Measurements from ENCODE around the gene NUDT11.

DNA sequence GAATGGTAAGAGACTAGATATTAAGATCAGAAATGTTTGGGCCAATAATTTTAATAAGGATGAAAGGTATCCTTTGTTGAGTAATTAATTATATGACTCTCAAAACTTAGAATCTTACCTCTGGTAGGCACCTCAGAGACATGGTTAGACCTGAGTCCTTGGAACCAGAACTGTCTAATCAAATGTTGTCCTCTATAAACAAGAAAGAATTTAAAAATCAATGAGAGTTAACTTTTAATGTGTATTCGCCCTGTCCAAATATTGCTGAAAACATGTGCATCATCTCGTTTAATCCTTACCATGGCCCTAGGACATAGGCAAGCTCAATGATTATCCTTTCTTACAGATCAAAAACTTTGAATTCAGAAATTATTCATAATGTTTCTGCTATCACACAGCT lies 24.0 kb upstream of the NUDT11 start:
- TF ChIP-seq TAF1 (IDR thresholded peaks at IDR 0.05; ENCODE audit: control insufficient read depth, extremely low read depth, insufficient read depth, low read length, severe bottlenecking): no peak
- TF ChIP-seq, protein P1, sequence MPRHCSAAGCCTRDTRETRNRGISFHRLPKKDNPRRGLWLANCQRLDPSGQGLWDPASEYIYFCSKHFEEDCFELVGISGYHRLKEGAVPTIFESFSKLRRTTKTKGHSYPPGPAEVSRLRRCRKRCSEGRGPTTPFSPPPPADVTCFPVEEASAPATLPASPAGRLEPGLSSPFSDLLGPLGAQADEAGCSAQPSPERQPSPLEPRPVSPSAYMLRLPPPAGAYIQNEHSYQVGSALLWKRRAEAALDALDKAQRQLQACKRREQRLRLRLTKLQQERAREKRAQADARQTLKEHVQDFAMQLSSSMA (CRISPR knock-in tag; IDR thresholded peaks at IDR 0.05): no peak
- TF ChIP-seq, protein P2, sequence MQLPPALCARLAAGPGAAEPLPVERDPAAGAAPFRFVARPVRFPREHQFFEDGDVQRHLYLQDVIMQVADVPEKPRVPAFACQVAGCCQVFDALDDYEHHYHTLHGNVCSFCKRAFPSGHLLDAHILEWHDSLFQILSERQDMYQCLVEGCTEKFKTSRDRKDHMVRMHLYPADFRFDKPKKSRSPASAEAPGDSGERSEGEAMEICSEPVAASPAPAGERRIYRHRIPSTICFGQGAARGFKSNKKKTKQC (CRISPR knock-in tag; IDR thresholded peaks at IDR 0.05): no peak
- no peak for TF ChIP-seq MED1 (CRISPR knock-in tag; IDR thresholded peaks at IDR 0.05; ENCODE audit: borderline replicate concordance)
- TF ChIP-seq RAD51 (IDR thresholded peaks at IDR 0.05; ENCODE audit: borderline replicate concordance, low read depth): no peak
- no peak for TF ChIP-seq HDAC3 (IDR thresholded peaks at IDR 0.05; ENCODE audit: borderline replicate concordance, partially characterized antibody)
- TF ChIP-seq MXI1 (IDR thresholded peaks at IDR 0.05; ENCODE audit: low read depth, low read length): no peak
- no peak for TF ChIP-seq GTF2F1 (IDR thresholded peaks at IDR 0.05; ENCODE audit: low read depth, low read length)
- TF ChIP-seq MAFF (IDR thresholded peaks at IDR 0.05; ENCODE audit: low read length): no peak
- no peak for TF ChIP-seq SAFB2 (IDR thresholded peaks at IDR 0.05; ENCODE audit: borderline replicate concordance, low read depth, low read length, severe bottlenecking)
